Activated CD4-positive, CD25-positive, alpha-beta regulatory T cell treated with anti-CD3 and anti-CD28 coated beads, Interleukin-2, amount 50 U/mL, for 16 hours (primary cell): ENCODE results near the gene A1BG.
A peak's percentile ranks its signal among the peaks of the same experiment; 100 is the strongest.

Source experiments
- DNase-seq: peaks from one replicate; pipeline ENCODE4 v3.0.0-alpha.2; 2020; ENCODE audit warnings: low read depth, low spot score

Gene A1BG, protein sequence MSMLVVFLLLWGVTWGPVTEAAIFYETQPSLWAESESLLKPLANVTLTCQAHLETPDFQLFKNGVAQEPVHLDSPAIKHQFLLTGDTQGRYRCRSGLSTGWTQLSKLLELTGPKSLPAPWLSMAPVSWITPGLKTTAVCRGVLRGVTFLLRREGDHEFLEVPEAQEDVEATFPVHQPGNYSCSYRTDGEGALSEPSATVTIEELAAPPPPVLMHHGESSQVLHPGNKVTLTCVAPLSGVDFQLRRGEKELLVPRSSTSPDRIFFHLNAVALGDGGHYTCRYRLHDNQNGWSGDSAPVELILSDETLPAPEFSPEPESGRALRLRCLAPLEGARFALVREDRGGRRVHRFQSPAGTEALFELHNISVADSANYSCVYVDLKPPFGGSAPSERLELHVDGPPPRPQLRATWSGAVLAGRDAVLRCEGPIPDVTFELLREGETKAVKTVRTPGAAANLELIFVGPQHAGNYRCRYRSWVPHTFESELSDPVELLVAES

DNA sequence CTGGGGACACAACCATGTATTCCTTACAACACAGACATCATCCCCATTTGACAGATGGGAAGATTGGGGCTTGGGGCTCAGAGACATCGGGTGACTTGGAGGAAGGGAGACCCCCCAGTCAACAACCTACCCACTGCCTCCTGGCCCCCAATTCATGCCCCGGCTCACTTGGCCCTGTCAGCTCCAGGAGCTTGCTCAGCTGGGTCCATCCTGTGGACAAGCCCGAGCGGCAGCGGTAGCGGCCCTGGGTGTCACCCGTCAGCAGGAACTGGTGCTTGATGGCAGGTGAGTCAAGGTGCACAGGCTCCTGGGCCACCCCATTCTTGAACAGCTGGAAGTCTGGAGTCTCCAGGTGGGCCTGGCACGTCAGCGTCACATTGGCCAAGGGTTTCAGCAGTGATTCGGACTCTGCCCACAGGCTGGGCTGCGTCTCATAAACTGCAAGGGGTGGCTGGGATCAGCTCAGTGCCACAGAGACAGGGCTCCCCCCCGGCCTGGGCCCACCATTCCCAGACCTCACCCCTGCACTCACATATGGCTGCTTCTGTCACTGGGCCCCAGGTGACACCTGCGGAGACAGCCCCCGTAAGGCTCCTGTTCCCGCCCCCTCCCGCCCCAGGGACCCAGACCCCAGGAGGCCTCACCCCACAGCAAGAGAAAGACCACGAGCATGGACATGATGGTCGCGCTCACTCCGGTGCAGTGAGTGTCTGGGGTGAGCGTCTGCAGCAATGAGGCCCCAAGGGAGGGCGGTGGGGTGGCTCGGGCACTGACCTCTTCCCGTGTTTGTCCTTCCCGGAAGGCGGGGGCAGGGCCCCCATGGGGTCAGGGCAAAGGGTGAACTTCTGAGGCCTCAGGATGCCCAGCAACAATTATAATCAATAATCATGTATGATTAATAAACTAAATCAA is at the start of gene A1BG:
TSS of gene A1BG (minus strand) at position 733 of the 912 bp plus-strand sequence. CDS start at position 678, 55 bp downstream.
- no peak for DNase-seq

GRCh38 chr19:58401840-58402421 is 48.6 kb upstream of the A1BG start:
- no peak for DNase-seq

DNA sequence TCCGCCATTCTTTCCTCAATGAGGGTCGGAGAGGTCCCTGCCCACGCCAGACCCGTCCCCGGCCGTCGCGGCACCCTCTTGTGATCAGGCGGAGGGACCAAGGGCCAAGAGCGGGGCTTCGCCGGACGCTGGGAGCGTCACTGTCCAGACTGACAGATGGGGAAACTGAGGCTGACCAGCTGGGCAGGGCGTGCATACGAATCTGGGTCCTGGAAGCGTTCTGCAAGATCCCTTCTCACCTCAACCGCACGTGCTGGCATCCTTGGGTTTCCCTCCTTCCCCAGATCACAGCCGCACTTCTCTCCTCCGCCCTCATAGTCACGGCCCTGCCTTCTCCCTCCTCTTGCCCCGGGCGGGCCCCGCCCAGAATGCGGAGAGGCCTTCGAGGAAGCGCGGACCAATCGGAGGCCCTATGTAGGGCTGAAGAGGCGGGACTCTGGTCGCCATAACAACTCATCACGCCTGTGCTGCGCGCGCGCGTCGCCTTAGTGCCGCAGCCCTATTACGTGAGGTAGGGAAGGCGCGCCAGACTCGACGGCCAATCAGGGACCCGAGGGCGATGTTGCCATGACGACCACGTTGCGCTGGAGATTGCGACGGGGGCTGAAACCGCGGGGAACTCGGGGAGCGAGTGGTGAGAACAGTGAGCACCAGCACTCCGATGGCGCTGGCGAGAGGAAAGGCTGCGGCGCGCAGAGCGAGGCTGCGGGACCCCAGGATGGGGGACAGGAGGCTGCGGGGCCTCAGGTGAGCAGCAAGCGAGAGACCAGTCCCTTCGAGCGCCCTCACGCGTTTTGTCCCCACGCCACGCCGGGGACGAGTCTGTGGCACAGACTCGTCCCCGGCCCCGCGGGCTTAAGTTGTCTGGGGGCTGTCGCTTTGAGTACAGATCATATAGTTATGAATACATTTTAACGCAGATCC is 47.9 kb upstream of the A1BG start:
- DNase-seq = peak; percentile 99

DNA sequence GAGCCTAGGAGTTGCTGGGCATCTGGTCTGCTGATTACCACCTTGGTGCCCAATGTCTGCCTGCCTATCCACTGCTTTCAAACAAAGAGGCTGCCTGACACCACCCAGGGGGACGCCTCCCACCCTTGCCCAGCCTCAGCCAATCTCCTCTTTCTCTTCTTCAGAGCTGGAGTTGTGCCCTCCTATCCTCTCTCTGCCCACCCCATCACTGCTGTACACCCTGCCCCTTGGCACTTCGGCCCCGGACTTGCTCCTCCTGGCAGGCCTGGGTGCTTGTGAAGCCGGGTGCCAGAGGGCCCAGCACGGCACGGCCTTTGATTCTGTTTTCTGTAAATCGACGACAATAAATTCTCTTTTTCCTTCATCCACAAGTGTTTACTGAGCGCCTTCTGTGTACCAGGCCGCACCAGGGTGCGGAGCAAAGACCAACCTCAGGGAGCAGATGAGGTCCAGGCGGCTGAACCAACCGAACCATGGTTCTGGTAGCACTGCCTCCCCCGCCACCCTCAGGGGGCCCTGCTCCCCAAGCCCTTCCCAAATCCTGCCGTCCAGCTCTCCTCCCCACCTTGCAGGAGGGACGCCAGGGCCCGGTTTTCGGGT is 47.1 kb upstream of the A1BG start:
- DNase-seq = no peak

DNA sequence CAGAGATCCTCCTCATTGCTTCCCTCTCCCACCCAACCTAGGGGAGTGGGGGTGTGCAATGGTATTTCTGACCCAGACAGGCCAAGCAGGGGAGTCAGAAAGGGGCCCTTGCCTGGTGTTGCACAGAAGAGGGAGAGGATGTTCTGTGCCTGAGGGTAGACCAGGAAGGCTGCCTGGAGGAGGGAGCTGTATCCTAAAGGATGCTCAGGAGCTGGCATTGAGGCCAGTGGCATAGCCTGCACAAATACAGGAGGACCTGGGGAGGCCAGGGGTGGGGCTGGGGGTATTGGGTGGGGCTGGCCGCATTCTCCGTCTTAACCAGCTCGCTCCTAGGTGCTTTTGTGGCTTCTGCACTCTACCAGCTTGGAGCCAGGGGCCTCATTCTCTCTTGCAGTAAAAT is 46.6 kb upstream of the A1BG start:
- no peak for DNase-seq

DNA sequence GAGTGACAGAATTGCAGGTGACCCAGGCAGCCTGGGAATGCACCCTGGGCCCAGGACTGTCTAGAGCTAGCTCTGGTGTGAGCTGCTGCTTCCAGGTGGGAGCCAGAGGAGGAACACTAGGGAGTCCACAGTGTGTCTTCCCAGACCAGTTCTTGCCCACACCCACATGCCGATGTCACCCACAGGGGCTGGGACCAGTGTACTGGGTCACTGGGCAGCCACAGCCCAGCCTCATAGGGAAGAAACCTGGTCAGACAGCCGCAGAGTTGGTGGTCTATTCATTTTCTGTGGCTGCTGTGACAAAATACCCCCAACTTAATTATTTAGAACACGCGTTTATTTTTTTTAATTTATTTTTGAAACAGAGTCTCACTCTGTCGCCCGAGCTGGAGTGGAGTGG is 45.3 kb upstream of the A1BG start:
- no peak for DNase-seq

- DNase-seq = no peak
These were observed 44.8 kb upstream of the A1BG start for GRCh38 chr19:58398087-58398486.

GRCh38 chr19:58397533-58398037 is 44.3 kb upstream of the A1BG start:
- no peak for DNase-seq

DNA sequence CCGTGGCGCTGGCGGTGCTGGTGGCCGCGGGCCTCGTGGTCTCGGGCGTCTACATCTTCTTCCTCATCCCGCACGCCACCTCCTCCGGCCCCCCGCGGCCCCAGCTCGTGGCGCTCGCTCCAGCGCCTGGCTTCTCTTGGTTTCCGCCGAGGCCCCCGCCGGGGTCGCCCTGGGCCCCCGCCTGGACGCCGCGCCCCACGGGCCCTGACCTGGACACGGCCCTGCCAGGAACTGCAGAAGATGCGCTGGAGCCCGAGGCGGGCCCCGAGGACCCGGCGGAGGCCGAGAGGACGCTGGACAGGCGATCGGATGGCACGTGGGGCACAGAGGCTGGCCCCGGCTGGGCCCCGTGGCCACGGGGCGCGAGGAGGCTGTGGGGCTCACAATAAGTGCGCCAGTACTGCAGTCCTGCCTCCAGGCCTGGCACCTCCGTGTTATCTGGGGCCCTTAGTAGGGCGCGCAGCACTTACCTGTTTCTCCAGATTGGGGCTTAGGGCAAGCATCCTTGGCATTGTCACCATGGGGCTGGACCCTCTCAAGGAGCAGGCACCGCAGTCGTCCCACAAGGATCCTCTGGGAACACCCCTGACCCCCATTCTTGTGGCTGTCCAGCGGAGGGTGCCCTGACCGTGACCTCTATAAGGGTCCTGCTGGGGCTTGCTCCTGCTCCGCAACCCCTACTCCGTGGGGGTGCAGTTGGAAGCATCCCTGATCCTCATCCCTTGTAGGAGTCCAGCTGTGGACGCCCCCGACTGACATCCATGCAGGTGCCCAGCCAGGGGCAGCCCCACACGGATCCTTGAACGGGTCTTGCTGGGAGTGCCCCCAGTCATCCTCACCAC is 43.6 kb upstream of the A1BG start:
- no peak for DNase-seq

GRCh38 chr19:58395979-58396627 is 42.8 kb upstream of the A1BG start:
- no peak for DNase-seq

DNA sequence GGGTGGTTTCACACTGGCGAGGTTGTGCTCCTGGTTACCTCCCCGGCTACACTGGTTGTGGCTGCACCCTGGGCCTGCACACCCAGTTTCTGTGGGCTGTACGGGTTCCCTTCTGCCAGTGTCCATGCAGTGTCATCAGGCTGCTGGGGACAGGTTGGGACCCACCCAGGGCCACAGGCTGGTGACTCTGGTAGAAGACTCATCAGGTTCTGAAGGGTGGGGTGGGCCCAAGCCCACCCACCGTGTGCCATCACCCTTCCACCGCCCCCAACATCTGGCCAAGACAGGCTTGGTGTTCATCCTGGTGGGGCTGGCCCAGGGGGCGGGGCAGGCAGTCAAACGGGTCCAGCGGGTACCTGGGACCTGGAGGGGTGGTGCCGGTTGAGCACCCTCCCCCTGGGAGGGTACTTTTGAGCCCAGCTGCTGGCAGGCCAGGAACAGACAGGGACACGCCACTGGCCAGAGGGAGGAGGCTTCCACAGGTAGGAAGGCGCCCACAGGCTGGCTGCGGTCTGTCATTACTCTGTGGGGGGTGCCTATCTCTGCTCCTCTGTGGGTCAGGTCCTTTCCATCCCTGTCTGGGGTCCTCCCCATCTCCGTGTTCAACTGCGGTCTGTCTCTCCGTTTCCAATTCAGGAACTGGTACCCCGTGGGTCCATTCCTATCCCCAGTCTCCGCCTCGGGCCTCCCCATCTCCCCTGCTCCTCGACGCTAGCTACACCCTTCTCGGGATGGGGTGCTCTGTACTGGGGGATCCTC is 42.1 kb upstream of the A1BG start, which contains the start of gene RNF225:
TSS of gene RNF225 (plus strand) at position 437 of the 759 bp plus-strand sequence. CDS start 434 bp downstream, outside the sequence.
- no peak for DNase-seq

DNA sequence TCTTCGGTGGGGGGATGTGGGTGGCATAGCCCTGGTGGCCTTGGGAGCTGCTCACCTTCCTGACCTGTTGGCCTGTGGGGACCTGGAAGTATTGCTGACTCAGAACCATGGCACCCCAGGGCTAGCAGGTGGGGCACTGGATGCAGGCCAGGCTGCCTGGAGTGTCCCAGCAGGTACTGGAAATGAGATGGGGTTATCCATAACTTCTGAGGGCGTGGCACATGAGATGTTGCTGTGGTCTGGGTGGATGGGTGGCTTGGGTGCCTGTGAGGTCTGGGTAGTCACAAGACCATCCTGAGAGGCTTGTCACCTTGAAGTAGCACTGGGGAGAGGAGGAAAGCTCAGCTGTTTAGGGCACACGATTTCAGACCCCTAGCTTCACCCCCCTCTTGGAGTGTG is 41.5 kb upstream of the A1BG start:
- DNase-seq = no peak

- DNase-seq = no peak
These were observed 40.4 kb upstream of the A1BG start for GRCh38 chr19:58393725-58394033.

- DNase-seq = no peak
These were observed 39.8 kb upstream of the A1BG start for GRCh38 chr19:58392945-58393724.

DNA sequence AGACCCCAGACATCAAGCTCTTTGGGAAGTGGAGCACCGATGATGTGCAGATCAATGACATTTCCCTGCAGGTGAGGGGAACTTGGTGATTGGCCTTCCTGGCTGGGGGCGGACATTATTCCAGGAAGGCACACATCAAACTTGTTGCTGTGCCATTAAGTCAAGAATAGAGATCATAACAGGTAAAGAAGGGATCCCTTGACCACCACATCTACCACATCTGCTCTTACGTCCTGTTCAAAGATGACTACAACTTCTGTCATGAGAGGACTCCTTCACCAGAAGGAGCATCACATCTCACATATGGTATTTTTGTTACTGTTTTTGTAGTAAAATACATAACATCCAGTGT is 34.9 kb upstream of the A1BG start:
- DNase-seq = no peak

DNA sequence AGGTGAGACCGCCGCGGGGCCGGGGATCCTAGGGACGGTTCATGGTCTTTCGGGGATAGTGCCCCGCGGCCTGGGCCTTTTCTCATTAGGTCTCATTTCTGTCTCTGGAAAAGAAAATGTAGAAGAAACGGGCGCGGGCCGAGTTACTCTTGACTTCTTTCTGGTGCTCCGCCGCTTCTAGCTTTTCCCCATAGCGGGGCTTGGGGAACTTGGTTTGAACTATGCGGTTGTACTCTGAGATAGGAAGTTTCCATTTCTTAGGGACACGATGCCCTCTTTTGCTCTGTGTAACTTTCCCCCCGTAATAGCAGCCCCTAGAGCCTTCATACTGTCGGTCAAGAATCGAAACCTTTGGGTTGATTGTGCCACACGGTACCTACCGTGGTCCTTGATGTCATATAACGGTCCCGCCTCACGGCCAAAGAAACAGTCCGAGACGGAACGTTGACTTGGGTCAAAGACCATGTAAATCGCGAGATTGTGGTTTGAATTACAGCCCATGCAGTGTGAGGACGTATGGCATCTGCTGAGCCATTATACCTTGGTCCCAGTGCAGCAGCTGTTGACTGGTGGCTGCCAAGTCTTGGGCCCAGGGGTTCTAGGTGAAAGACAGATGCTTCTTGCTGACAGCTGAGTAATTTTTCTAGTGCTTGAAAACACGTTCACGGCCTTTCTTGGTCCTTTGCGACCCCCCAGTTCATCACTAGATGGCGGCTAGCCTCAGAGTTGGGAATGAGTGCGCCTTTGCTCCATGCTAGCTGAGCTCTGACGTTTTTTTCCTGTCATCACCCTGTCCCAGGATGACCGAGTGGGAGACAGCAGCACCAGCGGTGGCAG is 34.3 kb upstream of the A1BG start:
- DNase-seq = no peak
